GM12878 (cell line): ENCODE data around the gene ARL15.

Source experiments
- CBX5 ChIP-seq: sonication (generic); IDR thresholded peaks from 2 replicates; pipeline ENCODE4 v1.6.1; 2016; ENCODE audit warnings: low read depth, moderate library complexity, mild to moderate bottlenecking, inconsistent platforms
- CEBPB ChIP-seq, 2 experiments: fragments of 150-350 bp in 1 of 2; IDR thresholded peaks; 2 replicates each; pipeline ENCODE4 v1.6.1; 2012 to 2014; ENCODE audit warnings: low read depth in 2 of 2, low read length in 2 of 2, borderline replicate concordance in 1 of 2, inconsistent platforms in 1 of 2
- CTCF ChIP-seq, 3 experiments: IDR thresholded peaks in 2 of 3; conservative IDR thresholded peaks in 1 of 3; 2 replicates each; pipeline ENCODE4 v1.5.1; 2011; ENCODE audit warnings: low read depth in 3 of 3, low read length in 3 of 3, mild to moderate bottlenecking in 3 of 3, control low read depth in 2 of 3, moderate library complexity in 2 of 3, inconsistent platforms in 1 of 3, mixed read lengths in 1 of 3; ENCODE audit not compliant: control insufficient read depth in 2 of 3, insufficient read depth in 1 of 3; ENCODE audit errors: extremely low read depth in 1 of 3
- EGR1 ChIP-seq, 2 experiments: IDR thresholded peaks; 1 replicate in 1 of 2; 2 replicates in 1 of 2; pipeline ENCODE4 v1.6.1; 2011 to 2012; ENCODE audit warnings: low read depth in 2 of 2, low read length in 2 of 2, borderline replicate concordance in 1 of 2, mild to moderate bottlenecking in 1 of 2, moderate library complexity in 1 of 2
- MYC ChIP-seq: IDR thresholded peaks from 2 replicates; pipeline ENCODE4 v1.6.1; 2011; ENCODE audit warnings: mild to moderate bottlenecking, low read length, moderate library complexity, inconsistent platforms; ENCODE audit not compliant: insufficient read depth, insufficient replicate concordance, insufficient read length, severe bottlenecking
- NFYB ChIP-seq: IDR thresholded peaks from 2 replicates; pipeline ENCODE4 v1.6.1; 2011; ENCODE audit warnings: low read depth, mild to moderate bottlenecking, low read length, improper control_type of control experiment, moderate library complexity; ENCODE audit not compliant: insufficient read depth
- POLR2A ChIP-seq: IDR thresholded peaks from 2 replicates; pipeline ENCODE4 v1.6.1; 2011; ENCODE audit warnings: low read depth, mild to moderate bottlenecking, low read length
- POLR2AphosphoS5 ChIP-seq: IDR thresholded peaks from 2 replicates; pipeline ENCODE4 v1.6.1; 2011; ENCODE audit warnings: mild to moderate bottlenecking, low read length, inconsistent platforms
- RAD21 ChIP-seq: IDR thresholded peaks from 2 replicates; pipeline ENCODE4 v1.6.1; 2011; ENCODE audit warnings: mild to moderate bottlenecking, low read depth, low read length, moderate library complexity; ENCODE audit not compliant: insufficient read depth
- SPI1 ChIP-seq: IDR thresholded peaks from 2 replicates; pipeline ENCODE4 v1.6.1; 2011; ENCODE audit warnings: low read depth, mild to moderate bottlenecking, low read length, moderate library complexity, borderline replicate concordance; ENCODE audit not compliant: insufficient read depth
- SREBF2 ChIP-seq: IDR thresholded peaks from 2 replicates; pipeline ENCODE4 v1.6.1; 2012; ENCODE audit warnings: mild to moderate bottlenecking, low read length
- TAF1 ChIP-seq: IDR thresholded peaks from 2 replicates; pipeline ENCODE4 v1.6.1; 2011; ENCODE audit warnings: mild to moderate bottlenecking, low read depth, low read length, borderline replicate concordance
- ZNF687 ChIP-seq: fragments of 450-650 bp; IDR thresholded peaks from 2 replicates; pipeline ENCODE4 v1.6.1; 2017; ENCODE audit warnings: mild to moderate bottlenecking, moderate library complexity
- ZZZ3 ChIP-seq: IDR thresholded peaks from 2 replicates; pipeline ENCODE4 v1.6.1; 2011; ENCODE audit warnings: low read depth; ENCODE audit not compliant: control insufficient read depth, insufficient read length

- TF ChIP-seq CTCF (IDR thresholded peaks at IDR 0.05 in 2 of 3, conservative IDR thresholded peaks at IDR 0.05 in 1 of 3; ENCODE audit: control insufficient read depth in 2 of 3, extremely low read depth in 1 of 3, insufficient read depth in 1 of 3, low read depth in 3 of 3, low read length in 3 of 3) (no peak), CEBPB (IDR thresholded peaks at IDR 0.05; ENCODE audit: borderline replicate concordance in 1 of 2, low read depth in 2 of 2, low read length in 2 of 2) (no peak), EGR1 (IDR thresholded peaks at IDR 0.05; ENCODE audit: borderline replicate concordance in 1 of 2, low read depth in 2 of 2, low read length in 2 of 2) (no peak), NFYB (no peak), ZNF687 (no peak), POLR2A (no peak), MYC (no peak), POLR2AphosphoS5 (no peak), SPI1 (no peak), TAF1 (no peak), SREBF2 (no peak), CBX5 (no peak), RAD21 (no peak), ZZZ3 (no peak)
Measured at GRCh38 chr5:54242297-54242696, 68.1 kb downstream of the ARL15 start.
